HG03135 (cell line): ENCODE results near the gene NR1I3.
A peak's percentile ranks its signal among the peaks of the same experiment; 100 is the strongest.

ENCODE experiments used
- ATAC-seq: cut with Tn5 transposase; IDR thresholded peaks from one replicate; pipeline ENCODE4 v1.9.1; 2021; ENCODE audit warnings: mild to moderate bottlenecking, moderate library complexity; ENCODE audit not compliant: unreplicated experiment

Gene NR1I3

DNA sequence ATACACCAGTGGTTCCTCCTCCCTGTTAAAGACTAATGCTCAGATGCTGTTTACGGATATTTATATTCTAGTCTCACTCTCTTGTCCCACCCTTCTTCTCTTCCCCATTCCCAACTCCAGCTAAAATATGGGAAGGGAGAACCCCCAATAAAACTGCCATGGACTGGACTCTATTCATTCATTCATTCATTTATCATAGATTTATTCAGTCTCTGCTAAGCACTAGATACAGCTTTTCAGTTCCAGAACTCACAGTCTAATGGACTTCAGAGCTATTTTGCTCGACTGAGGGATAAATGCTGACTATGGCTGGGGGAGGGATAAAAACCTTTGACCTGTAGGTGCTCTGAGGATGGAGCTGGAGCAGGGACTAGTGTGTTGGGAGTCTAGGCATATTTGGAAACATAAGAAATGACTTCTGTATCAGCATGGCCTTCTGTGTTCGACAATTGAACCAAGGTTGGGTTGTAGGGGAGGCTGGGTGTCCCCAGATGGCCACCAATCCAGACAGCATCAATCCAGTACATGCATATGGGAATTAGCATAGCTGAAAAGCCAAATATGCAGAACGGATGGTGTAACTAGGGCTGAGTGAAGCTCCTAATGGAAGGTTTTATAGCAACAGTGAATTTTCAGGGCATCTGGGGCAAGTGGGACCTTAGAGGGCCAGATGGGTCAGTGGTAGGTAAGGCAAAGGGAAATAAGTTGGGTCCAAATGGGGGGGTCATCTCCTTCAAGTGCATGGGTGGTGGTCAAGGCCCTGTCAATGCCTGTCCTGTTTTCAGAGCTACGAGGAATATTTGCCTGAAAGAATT, 18.7 kb downstream of the NR1I3 start:
- no peak for ATAC-seq

GRCh38 chr1:161218301-161219077, 19.5 kb downstream of the NR1I3 start:
- ATAC-seq, result no peak

DNA sequence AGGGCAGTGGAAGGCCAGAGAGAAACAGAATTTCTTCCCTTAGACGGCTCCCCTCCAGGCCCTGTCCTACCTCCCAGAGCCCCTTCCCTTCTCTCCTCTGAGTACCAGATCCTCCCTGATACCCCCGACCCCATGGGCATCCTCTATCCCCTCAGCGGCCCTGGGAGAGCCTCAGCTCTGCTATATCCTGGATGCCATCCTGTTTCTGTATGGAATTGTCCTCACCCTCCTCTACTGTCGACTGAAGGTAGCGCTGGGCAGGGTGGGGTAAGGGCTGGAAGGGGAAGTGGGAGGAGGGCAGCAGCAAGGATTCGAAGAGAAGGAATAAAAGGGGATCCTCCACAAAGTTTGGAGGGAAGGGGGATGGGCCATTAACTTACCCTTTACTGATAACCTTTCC, 20.2 kb downstream of the NR1I3 start:
- ATAC-seq, result no peak

DNA sequence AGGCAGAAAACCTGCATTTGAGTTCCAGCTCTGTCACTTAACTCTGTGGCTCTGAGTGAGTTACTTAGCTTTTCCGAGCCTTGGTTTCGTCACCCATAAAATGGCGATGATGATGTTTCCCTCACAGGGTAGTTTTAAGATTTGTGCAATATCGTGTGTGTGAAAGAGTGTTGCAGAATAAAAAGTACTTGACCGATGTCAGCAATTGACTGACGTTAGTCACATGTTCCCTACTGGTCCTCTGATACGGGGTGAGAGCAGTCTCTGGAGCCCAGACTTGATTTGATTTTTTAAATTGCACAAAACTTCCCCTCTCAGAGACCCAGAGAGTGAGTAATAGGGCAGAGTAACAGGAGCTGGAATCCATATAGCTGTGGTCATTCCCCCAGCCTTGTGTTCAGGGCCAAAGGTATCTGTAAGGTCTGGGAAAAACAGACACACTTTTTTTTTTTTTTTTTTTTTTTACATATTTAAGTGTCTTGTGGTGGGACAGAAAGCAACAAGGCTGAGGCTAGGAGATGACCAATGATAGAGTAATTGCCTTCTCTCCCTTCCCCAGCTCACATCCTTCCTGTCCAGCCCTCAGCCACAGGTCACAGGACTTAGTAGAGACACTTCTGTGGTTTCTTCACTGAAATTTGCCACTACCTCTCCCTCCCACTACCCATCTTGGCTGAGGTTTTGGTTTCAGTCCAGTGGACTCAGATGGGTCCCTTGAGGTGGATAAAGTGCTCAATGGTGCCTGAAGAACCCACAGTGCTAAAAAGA, 20.9 kb downstream of the NR1I3 start:
- peak; percentile 82 for ATAC-seq

DNA sequence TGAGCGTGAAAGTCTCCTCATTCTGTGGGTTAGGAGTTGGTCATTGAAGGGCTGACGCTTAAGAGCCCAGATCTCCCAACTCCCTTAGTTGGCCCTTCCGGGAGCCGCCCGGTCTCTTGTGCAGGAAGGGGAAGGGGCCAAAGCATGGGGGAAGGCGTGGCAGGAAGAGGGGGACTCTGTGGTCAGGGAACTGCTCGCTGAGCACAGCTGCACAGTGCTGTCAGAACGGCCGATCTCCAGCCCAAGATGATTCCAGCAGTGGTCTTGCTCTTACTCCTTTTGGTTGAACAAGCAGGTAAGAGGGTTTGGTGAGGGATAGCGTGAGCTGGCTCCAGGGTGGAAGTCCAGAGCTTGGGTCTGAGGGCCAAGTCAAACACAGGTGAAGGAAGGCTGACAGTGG, 22.9 kb downstream of the NR1I3 start, which contains the start of gene FCER1G:
TSS of gene FCER1G (plus strand) at position 220 of the 400 bp plus-strand sequence. CDS start at position 247, 27 bp downstream.
- no peak for ATAC-seq

GRCh38 chr1:161214369-161214768, 23.6 kb downstream of the NR1I3 start:
- ATAC-seq, result no peak

- ATAC-seq, result no peak
Observed at GRCh38 chr1:161209790-161210409, 28.1 kb downstream of the NR1I3 start.

DNA sequence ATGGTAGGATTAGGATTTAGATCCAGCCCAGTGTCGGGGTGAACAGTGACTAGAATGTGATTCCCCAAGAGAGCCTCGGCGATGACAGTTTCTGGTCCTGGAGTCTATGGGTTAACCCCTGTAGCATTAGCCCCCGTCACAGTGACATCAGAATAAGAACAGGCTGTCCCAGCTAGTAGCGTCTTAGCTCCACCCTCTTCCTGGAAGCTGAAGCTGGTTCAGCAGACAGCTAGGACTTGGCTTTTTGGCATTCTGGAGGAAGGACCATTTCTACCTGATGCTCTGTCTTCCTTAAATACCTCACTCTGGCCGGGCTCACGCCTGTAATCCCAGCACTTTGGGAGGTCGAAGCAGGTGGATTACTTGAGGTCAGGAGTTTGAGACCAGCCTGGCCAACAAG, 30.8 kb downstream of the NR1I3 start:
- ATAC-seq, result no peak

DNA sequence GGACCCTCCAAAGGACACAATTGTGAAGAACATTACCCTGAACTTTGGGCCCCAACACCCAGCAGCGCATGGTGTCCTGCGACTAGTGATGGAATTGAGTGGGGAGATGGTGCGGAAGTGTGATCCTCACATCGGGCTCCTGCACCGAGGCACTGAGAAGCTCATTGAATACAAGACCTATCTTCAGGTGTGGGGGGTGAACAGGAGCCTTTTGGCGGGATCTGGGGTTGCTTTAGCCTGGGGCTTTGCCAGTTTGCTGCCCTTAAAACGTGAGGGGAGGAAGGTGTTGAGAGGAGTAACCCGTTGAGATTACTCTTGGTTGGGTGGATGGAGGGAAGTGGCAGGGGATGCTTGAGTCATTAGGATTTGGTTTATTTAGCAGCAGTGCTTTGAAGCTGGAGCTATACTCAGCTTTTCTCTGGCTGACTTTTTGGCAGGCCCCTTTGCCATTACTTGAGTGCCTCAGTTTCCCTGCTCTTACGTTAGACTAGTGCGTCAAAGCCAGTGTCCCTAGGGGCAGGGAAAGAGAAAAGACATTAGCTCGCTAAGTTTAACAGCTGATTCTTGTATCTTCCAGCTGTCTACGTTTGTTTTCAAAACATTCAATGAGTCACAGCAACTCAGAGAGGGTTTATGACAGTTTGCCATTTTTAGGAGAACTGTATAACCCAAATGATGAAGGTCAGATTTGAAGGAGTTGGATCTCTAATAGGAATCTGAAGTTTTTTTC, 31.4 kb downstream of the NR1I3 start:
- ATAC-seq, result no peak

GRCh38 chr1:161201836-161202712, 35.9 kb downstream of the NR1I3 start, which contains the start of gene NDUFS2:
Gene NDUFS2 (plus strand): TSS chr1:161202367. CDS start chr1:161202386, 19 bp downstream.
- ATAC-seq, result peak; percentile 97

DNA sequence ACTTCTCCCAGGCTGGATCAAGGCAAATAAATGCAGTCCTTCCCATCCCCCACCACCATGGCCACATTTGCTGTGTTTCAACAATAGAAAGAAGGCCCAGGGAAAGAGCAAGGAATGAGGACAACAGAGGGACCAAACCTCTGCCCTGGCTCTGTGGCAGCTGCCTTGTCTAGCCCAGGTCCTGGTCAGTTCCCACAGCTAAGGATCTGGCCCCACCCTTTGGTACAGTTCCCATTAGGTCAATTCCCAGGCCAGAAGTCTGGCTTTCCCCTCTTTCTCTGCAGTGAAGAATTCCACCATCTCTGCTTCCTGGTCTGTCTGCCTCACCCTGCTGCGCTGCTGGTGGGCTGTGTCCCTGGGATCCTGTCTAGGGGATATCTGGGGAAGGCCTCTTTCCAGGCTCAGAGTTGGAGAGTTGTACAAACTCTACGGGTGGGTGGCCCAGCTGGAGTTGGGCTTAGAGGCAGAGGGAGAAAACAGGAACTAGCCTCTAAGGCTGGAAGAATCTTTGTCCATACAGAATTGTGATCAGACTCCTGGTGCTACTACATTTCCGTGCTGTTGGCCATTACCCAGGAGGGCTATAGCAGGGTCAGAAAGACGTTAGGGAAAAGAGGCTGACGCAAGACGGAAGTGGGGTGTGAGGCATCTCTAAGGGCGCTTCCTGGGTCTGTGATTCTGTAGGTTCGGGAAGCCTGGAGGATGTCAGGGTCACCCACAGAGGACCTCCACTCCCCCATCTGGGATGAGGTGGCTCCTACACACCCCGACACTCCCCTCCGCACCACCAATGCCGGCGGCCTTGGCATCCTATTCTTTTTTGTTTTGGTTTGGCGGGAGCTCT, 36.8 kb downstream of the NR1I3 start:
- no peak for ATAC-seq

DNA sequence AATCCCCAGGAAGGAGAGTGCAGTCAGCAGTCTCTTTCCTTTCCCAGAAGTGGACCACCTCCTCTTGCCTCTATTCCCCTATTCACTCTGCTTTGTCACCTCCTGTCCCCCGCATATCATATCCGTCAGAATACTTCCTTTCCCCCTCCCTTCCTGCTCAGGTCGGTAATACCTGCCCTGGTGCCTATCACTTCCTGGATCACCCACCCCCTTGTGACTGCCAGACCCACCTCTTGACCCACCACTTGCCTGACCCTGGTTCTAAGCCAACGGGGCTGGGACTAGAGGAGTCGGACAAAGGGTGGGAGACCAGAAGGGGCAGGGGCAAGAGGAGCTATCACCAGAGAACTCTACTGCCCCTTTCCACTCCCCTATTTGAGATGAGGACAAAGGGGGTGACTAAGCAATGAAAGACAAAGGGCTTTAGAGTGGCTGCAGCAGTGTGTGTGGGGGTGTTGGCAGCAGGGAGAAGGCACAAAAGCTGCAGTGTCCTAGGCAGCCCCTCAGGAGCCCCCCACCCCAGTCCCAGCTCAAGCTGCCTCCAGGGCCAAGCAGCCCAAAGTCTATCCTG, 37.5 kb downstream of the NR1I3 start:
- no peak for ATAC-seq

DNA sequence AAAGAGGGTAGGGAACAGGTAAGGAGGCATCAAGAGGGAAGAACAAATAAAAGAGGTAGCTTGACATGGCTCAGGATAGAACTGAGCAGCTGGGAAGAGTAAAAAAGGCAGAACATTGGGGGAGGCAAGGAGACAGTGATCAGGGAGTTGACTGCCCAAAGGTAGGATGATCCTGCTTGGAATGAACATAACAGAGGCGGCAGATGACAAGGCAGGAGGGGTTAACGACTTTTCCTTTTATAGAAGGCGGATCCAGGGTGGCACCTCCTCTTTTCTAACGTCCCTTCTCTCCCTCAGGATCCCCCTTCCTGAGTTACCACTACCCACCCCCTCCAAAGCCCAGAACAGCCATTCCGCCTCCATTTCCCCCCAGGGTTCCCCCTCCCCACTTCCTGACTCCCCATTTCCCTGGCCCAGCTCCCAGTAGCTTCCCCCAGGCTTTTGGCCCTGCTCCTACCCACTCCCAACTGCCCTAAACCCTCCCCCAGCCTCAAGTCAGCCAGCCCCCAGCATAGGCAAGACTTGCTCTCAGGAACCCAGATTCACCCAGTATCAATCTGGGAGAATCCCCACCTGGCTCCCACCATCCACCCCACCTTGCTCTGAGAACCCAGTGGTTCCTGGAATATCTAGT, 38.4 kb downstream of the NR1I3 start:
- no peak for ATAC-seq

GRCh38 chr1:161198897-161199431, 39.0 kb downstream of the NR1I3 start, which contains the start of gene ADAMTS4:
Gene ADAMTS4 (minus strand): TSS chr1:161199054. CDS start chr1:161198627, 427 bp downstream.
- no peak for ATAC-seq

DNA sequence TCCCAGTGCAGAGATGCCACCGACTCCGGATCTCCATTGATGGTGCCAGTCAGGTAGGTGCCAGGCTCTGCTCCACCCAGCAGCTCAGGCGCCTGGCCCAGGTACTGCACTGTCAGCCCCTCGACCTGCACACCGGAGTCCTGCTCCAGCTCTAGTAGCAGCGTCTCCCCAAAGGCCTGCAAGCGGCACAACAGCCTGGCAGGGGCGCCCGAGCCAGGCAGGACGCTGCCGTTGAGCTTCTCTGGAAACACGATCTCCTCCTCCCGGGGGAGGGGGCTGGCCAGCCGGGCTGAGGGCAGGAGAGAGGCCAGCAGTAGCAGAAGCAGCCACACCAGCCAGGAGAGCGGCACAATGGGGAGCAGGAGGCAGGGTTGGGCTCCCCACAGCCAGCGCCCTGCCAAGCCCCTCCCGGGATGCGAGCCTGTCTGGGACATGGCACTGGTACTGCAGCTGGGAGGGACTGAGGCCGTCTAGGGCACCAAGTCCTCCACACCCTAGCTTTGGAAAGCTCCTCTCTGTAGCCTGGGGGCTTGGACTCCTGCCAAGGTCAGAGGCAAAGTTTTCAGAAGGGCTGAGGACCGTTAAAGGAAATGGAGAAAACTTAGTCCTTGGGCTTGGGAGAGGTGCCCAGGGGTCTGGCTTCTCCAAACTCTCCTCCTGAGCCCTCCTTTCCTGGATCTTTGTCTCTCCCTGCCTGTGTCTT, 39.7 kb downstream of the NR1I3 start:
- no peak for ATAC-seq

- no peak for ATAC-seq
Observed at GRCh38 chr1:161197560-161198193, 40.3 kb downstream of the NR1I3 start.
